Upper lobe of left lung (tissue), 4 donors: Measurements from ENCODE around the gene FBN2.

Source experiments
- CTCF ChIP-seq, 6 experiments: fragments of 450-650 bp in 4 of 6; fragments of 200-600 bp in 2 of 6; sonication (generic) in 2 of 6; IDR thresholded peaks; one replicate each; pipeline ENCODE4 v1.5.1; 2016 to 2019; ENCODE audit warnings: antibody characterized with exemption in 6 of 6
- EP300 ChIP-seq, 4 donors: sonication (generic); formaldehyde crosslinking; IDR thresholded peaks; one replicate each; pipeline ENCODE4 v1.5.1; 2017; ENCODE audit warnings: antibody characterized with exemption in 4 of 4, control low read depth in 2 of 4
- POLR2AphosphoS5 ChIP-seq, 2 donors: sonication (generic); formaldehyde crosslinking; IDR thresholded peaks; one replicate each; pipeline ENCODE4 v1.5.1; 2017; ENCODE audit warnings: antibody characterized with exemption in 2 of 2

- TF ChIP-seq CTCF (IDR thresholded peaks at IDR 0.05) (no peak), POLR2AphosphoS5 (IDR thresholded peaks at IDR 0.05) (no peak), EP300 (IDR thresholded peaks at IDR 0.05) (no peak)
Observed at GRCh38 chr5:128426090-128426534, 111.9 kb downstream of the FBN2 start.
